Measurements from ENCODE around the gene NAA35. TPM values are rescaled to one million over a fixed set of nuclear protein-coding genes. Genes with fewer than 3 reads are reported as not detected.
A peak's percentile ranks its signal among the peaks of the same experiment; 100 is the strongest.

NAA35 gene
- total RNA-seq, 2 experiments from 2014 or later: 19.4 to 19.8 TPM

GRCh38 chr9:86021166-86021565, 80.2 kb downstream of the NAA35 start:
- CTCF ChIA-PET: no interaction called here
- DNase-seq: no peak

GRCh38 chr9:86022687-86023266, 81.8 kb downstream of the NAA35 start:
- no peaks in the 10 kb centered on the region for H3K27me3 ChIP-seq (ENCODE audit: control insufficient read depth in 1 of 2, insufficient read depth in 2 of 2, low read length in 2 of 2)
- no peak for TF ChIP-seq CTCF (IDR thresholded peaks at IDR 0.05)
- ATAC-seq (ENCODE audit: poor library complexity) (peak; percentile 32), DNase-seq (peak in 3 of 14 experiments; percentile 5 to 10 (median 9))
- H3K27ac Mint-ChIP-seq: peak overlapping the region; percentile 77
- no peak overlapping the region for H3K4me3 ChIP-seq (ENCODE audit: low read length)
- no peaks in the 10 kb centered on the region for H3K4me1 ChIP-seq (ENCODE audit: insufficient read depth, low read length)
- peaks cover 29% of the 10 kb centered on the region for H3K4me1 Mint-ChIP-seq (ENCODE audit: low read depth)
- POLR2A ChIA-PET: no interaction called here
- peaks cover 47% of the 10 kb centered on the region for H3K36me3 ChIP-seq (ENCODE audit: insufficient read depth, low read length)
- peaks cover 4% of the 10 kb centered on the region for H3K9me3 Mint-ChIP-seq
- H3K4me3 Mint-ChIP-seq: no peak overlapping the region
- no peaks in the 10 kb centered on the region for H3K9me3 ChIP-seq (ENCODE audit: control insufficient read depth in 1 of 2, insufficient read depth in 1 of 2, low read length in 2 of 2)
- H3K27me3 Mint-ChIP-seq: no peaks in the 10 kb centered on the region
- peaks cover 94% of the 10 kb centered on the region for H3K36me3 Mint-ChIP-seq (ENCODE audit: low read depth)
- intact Hi-C loops (cut with DNase I, micrococcal nuclease): no loop called here
- CTCF ChIA-PET: no interaction called here
- no peak overlapping the region for H3K27ac ChIP-seq (ENCODE audit: low read depth in 1 of 2, low read length in 2 of 2)

More at GRCh38 chr9:86021166-86021565, 80.2 kb downstream of the NAA35 start:
- Histone ChIP-seq H3K36me3 (ENCODE audit: insufficient read depth, low read length) (peaks cover 54% of the 10 kb centered on the region), H3K27ac (ENCODE audit: low read depth in 1 of 2, low read length in 2 of 2) (no peak overlapping the region), H3K9me3 (ENCODE audit: control insufficient read depth in 1 of 2, insufficient read depth in 1 of 2, low read length in 2 of 2) (no peaks in the 10 kb centered on the region), H3K27me3 (ENCODE audit: control insufficient read depth in 1 of 2, insufficient read depth in 2 of 2, low read length in 2 of 2) (no peaks in the 10 kb centered on the region), H3K4me1 (ENCODE audit: insufficient read depth, low read length) (no peaks in the 10 kb centered on the region), H3K4me3 (ENCODE audit: low read length) (no peak overlapping the region)
- H3K27ac Mint-ChIP-seq: peak overlapping the region; percentile 77
- H3K27me3 Mint-ChIP-seq: no peaks in the 10 kb centered on the region
- peaks cover 29% of the 10 kb centered on the region for H3K4me1 Mint-ChIP-seq (ENCODE audit: low read depth)
- no peaks in the 10 kb centered on the region for H3K9me3 Mint-ChIP-seq
- H3K36me3 Mint-ChIP-seq (ENCODE audit: low read depth): peaks cover 94% of the 10 kb centered on the region
- ATAC-seq (ENCODE audit: poor library complexity): no peak
- POLR2A ChIA-PET: no interaction called here
- no peak for TF ChIP-seq CTCF (IDR thresholded peaks at IDR 0.05)
- intact Hi-C loops (cut with DNase I, micrococcal nuclease): no loop called here
- H3K4me3 Mint-ChIP-seq: no peak overlapping the region

DNA sequence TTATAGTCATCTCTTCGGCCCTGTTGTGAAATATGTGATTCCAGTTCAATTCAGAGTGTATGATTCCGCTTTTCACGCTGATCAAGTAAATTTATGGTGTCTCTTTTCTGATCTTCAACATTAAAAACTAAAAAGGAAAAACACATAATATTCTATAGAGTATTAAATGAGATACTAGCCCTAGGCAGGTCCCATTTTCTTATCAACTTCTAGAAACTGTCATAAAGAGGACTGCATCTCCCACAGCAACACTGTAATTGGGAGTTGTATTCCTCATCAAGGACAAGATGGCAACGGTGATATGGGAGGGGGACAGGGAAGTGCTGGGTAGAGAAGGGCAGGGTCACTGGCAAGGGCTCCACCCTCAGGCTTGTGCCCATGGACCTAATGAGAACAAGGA, 86.8 kb downstream of the NAA35 start:
- no peak for TF ChIP-seq CTCF (IDR thresholded peaks at IDR 0.05)
- Mint-ChIP-seq H3K9me3 (peaks cover 6% of the 10 kb centered on the region), H3K27me3 (no peaks in the 10 kb centered on the region), H3K36me3 (ENCODE audit: low read depth) (peaks cover 64% of the 10 kb centered on the region), H3K27ac (no peak overlapping the region), H3K4me1 (ENCODE audit: low read depth) (peaks cover 7% of the 10 kb centered on the region), H3K4me3 (no peak overlapping the region)
- no peaks in the 10 kb centered on the region for H3K27me3 ChIP-seq (ENCODE audit: control insufficient read depth in 1 of 2, insufficient read depth in 2 of 2, low read length in 2 of 2)
- intact Hi-C loops (cut with DNase I, micrococcal nuclease): no loop called here
- peaks cover 21% of the 10 kb centered on the region for H3K36me3 ChIP-seq (ENCODE audit: insufficient read depth, low read length)
- ChIA-PET CTCF (no interaction called here), POLR2A (no interaction called here)
- no peak for DNase-seq
- H3K9me3 ChIP-seq (ENCODE audit: control insufficient read depth in 1 of 2, insufficient read depth in 1 of 2, low read length in 2 of 2): peaks cover 0 to 17% of the 10 kb centered on the region in 2 experiments
- H3K4me3 ChIP-seq (ENCODE audit: low read length): no peak overlapping the region
- no peak for ATAC-seq (ENCODE audit: poor library complexity)
- H3K4me1 ChIP-seq (ENCODE audit: insufficient read depth, low read length): no peaks in the 10 kb centered on the region
- no peak overlapping the region for H3K27ac ChIP-seq (ENCODE audit: low read depth in 1 of 2, low read length in 2 of 2)
